C4-2B (cell line): Measurements from ENCODE around the gene MMD.
"Not testable (repeated sequence)": the region's sequence is repeated elsewhere in the genome, so short reads cannot be mapped to it uniquely, and the experiment has no call there.

Experiments
- H3K27ac ChIP-seq: fragments of 450-650 bp; 2 replicates; pipeline ENCODE4 v1.5.1; 2017
- ZFX ChIP-seq: fragments of 450-650 bp; IDR thresholded peaks from 2 replicates; pipeline ENCODE4 v1.6.1; 2017
- TF ChIP-seq, protein P1 (sequence below): fragments of 450-650 bp; conservative IDR thresholded peaks from 2 replicates; pipeline ENCODE4 v1.5.1; 2017; ENCODE audit warnings: mild to moderate bottlenecking

Gene MMD

DNA sequence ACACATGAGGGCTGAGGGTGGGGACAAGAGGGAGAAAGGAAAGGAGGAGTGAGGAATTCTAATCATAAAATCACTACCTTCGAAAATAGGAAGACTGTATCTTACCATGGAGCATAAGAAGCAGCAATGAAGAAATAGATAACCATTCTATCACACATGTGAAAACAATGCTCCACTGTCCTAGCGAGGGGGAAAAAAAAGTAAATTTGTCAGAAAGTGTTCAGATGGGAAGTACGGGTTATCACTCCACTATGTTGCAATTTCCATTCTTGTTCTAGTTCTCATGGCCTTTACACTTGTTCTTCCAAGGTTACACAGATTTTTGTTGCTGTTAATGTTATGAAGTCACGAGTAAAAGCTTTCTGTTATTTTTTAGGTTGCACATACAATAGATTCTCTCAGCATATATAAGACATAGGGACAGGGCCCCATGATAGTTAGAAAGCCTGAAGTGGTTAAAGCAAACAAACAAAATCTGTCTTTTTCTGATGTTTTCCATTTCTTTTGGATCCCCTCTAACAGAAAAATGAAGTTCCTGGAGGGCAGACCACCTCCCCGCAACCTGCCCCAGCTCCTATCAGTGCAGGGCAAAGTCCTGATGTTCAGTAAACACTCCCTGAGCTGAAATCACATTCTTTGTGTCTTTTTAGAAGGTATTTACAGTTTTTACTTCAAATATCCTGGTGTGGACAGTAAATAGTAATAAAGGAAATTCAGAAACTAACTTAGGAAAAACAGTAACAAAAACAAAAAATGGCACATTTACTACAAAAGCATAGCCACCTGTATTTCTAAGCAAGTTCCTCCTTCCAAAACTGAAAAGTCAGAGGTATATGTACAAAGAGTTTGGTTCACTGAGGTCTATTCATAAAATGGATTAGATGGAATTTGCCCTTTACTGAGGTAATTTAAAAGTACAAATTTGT lies 13.7 kb downstream of the MMD start:
- TF ChIP-seq ZFX, result no peak
- TF ChIP-seq, protein P1, sequence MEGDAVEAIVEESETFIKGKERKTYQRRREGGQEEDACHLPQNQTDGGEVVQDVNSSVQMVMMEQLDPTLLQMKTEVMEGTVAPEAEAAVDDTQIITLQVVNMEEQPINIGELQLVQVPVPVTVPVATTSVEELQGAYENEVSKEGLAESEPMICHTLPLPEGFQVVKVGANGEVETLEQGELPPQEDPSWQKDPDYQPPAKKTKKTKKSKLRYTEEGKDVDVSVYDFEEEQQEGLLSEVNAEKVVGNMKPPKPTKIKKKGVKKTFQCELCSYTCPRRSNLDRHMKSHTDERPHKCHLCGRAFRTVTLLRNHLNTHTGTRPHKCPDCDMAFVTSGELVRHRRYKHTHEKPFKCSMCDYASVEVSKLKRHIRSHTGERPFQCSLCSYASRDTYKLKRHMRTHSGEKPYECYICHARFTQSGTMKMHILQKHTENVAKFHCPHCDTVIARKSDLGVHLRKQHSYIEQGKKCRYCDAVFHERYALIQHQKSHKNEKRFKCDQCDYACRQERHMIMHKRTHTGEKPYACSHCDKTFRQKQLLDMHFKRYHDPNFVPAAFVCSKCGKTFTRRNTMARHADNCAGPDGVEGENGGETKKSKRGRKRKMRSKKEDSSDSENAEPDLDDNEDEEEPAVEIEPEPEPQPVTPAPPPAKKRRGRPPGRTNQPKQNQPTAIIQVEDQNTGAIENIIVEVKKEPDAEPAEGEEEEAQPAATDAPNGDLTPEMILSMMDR, result no peak
- H3K27ac ChIP-seq, result no peak overlapping the region

DNA sequence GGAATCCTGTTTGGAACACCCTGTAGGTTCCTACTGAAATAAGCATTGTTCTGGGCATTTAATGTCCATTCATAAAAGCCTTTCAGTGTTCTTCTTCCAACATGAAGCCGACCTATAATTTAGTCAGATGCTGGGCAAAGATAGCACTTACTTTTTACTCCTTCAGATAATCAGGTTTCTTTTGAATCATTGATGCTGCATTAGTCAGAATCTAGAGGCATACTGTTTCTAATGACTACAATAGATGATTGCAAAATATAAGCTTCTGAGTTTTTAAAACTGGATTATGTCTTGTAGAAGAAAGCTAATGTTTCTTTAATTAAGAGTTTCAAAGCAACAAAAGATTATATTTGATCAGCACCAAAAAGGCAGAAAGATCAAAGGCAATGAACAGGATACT lies 16.0 kb downstream of the MMD start:
- no peak overlapping the region for H3K27ac ChIP-seq
- TF ChIP-seq, protein P1, result no peak
- TF ChIP-seq ZFX, result no peak

DNA sequence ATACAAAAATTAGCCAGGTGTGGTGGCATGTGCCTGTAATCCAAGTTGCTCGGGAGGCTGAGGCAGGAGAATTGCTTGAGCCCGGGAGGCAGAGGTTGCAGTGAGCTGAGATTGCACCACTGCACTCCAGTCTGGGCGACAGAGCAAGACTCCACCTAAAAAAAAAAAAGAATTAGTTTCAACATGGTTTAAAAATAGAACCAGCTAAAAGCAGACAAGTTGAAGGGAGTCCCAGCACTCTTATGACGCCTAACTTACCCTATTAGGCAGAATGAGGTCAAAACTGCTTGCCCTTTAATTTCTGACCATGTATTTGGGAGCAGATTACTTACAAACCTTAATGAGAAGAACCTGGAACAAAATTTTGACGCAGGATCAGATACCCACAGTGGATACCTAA lies 17.4 kb downstream of the MMD start:
- not testable (repeated sequence) for H3K27ac ChIP-seq

DNA sequence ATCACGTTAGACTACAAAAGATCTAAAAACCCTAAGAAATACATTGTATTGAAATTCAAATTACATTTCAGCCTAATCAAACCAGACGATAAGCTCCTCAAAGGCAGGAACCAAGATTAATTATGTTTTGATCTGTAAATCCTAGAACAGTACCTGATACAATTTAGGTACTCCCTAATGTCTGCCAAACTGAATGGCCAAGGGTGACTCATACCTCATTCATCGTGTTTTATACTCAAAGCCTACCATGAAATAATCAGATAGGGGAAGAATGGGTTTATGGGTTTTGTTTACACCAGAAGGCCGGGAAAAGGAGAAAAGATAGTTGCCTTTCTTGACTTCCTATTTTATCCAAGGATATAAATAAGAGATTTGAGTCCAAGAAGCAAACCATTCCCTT lies 19.3 kb downstream of the MMD start:
- no peak overlapping the region for H3K27ac ChIP-seq

DNA sequence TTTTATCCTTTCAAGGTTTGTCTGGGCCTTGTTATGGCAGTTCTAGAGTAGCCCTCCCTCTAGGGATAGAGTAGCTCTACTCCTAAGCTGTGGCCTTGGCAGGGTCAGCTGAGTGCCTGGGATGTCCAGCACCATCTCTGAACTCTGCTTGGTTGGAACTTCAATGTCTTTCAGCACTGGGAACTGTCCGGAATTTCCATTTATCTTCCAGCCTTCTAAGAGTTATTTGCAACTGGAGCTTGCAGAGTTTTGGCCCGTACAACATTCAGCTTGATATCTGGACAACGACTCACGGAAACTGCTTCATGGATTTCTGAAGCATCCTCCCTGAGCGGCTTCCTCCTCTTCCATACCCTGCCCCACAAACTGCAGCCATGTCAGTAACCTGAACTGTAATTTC lies 22.9 kb downstream of the MMD start:
- no peak overlapping the region for H3K27ac ChIP-seq
- no peak for TF ChIP-seq ZFX
- TF ChIP-seq, protein P1, result no peak

More for the DNA sequence above, 19.3 kb downstream of the MMD start:
- no peak for TF ChIP-seq ZFX
- TF ChIP-seq, protein P1, result no peak

DNA sequence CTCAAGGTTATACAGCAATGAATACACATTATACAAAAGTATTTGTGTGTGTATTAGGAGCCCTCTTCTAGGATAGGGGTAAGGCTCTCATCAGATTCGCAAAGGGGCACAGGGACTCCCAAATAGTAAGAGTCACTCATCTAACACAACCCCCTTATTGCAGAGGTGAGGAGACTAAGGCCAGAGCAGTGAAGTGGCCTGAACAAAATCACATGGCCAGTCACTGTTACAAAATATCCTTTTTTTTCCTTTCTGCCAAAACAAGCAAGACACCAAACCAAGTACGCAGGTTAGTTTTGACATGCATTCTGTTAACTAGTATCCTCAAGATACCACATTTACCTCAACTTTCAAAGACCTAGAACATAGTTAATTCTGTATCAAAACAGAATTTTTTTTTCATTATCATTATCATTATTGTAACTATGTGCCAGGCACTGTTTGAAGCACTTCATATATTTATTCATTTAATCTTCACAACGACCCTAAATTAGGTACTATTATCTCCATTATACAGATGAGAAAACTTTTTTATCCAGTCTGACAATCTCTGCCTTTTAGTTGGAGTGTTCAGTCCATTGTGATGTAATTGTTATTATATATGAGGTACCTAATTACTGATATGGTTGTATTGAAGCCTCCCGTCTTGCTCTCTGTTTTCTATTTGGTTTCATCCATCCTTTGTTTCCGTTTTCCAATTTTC lies 25.7 kb downstream of the MMD start:
- no peak overlapping the region for H3K27ac ChIP-seq
- no peak for TF ChIP-seq ZFX
- TF ChIP-seq, protein P1, result no peak

DNA sequence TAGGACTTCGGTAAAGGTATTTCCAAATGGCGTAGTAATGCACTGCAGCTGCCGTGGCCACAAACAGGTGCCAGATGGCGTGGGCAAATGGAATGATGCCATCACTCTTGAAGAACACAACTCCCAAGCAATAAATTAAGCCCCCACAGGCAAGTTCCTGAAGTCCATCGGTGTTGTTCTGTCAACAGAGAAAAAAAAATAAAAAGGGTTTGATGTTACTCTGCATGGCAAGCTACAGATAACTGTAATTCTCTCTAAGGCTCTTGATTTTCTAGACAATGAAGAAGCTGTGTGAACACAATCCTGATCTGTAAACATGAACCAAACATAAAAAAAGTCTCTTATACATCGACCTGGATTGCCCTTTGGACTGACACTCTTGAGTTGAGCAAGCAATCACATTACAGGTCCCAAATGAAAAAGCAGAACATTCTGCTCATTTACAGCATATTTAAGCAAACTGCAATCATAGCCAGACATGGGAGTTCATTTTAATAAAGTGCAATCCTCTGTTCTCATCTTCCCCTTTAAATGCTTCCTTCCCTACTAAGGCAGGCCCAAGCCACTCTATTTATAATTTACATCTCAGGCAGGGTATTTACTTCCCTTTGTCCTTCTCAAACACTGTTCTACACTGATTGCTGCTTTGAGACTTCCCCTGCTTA lies 27.1 kb downstream of the MMD start:
- no peak overlapping the region for H3K27ac ChIP-seq
- no peak for TF ChIP-seq ZFX
- TF ChIP-seq, protein P1, result no peak
